Measurements from ENCODE around the gene PTGR3. TPM values are rescaled to one million over a fixed set of nuclear protein-coding genes. Genes with fewer than 3 reads are reported as not detected.
A peak's percentile ranks its signal among the peaks of the same experiment; 100 is the strongest.

PTGR3 gene
- total RNA-seq, 2 experiments from 2014 or later = 28.4 to 33.0 TPM

DNA sequence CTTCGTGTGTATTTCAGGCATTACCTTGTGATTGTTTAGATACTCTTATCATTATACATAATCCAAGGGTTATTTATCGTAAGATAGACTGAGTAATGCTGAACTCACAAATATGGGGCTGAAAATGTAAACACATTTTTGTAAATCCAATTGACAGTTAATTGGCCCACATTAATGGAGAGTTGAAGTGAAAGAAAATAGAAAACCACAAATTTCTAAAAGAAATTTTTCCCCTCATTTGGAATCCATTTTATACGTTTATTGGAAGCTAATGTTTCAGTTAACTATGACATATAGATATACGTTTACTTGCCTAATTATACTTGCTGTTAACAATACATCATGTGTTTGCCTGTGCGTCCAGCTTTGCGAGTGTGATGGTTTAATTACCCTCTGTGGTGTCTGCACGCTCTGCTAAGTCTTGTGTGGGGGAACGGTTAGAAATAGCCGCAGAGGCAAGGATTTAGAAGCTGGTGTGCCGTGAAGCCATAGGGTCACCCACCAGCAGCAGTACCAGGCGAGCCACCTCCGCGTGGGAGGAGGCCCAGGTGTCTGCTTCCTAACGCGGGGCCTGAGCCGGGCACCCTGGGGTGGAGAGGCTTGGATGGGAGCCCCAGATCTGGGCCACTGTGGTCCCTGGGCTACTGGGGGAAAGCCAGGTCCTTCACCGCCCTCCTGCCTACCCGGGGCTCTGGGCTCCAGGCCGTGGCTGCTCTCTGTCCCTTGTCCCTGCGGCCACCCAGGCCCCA, 39.7 kb upstream of the PTGR3 start:
- Mint-ChIP-seq H3K27me3 (ENCODE audit: low read depth) (no peaks in the 10 kb centered on the region), H3K9me3 (no peaks in the 10 kb centered on the region), H3K27ac (peak overlapping the region; percentile 93), H3K4me3 (peak overlapping the region; percentile 77), H3K36me3 (ENCODE audit: low read depth) (peaks cover 2% of the 10 kb centered on the region), H3K4me1 (ENCODE audit: low read depth) (peaks cover 64% of the 10 kb centered on the region)
- no peak for DNase-seq
- intact Hi-C loops (cut with micrococcal nuclease) = loop anchor here (5.0 to 10.0 kb wide), 2 partner anchors 229 to 754 kb away; partner anchors contain the start of gene CNDP2
- CTCF ChIA-PET = no interaction called here

DNA sequence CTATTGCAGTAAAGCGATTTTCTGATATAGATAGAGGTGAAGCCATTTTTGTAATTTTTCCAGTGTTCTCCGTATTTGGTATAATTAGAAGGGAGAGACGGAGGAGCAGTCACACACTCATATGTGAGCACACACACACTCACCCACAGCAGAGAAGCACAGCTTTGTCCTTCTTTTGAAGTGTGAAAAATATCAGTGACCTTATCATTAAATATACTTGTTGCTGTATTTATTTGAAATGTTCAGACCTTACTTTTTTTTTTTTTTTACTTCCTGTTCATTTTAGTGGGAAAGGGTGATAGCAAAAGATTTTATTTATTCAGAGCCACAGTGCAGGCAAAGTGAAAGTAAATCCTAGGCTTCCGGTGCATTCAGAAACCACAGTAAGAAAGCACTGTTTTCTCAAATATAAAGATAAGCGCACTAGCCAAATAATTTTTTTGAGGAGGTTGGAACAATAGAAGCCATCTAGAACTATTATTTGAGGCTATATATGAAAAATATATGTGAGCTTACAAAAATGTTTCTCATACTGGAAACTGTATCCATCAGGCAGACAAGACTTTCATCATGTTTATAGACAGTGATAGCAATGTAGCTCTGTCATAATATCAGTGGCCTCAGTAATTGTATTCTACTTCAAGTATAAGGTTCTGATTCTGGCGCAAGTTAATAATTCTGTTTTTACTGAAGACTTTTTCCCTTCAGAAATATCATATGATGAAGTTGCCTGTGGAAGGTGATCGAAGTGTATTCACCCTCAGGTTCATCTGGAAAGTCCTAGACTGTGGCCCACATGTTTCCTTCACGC, 38.9 kb upstream of the PTGR3 start:
- intact Hi-C loops (cut with micrococcal nuclease) = loop anchor here (1.0 to 10.0 kb wide), 6 partner anchors 13 to 1245 kb away; partner anchors contain the start of gene CNDP2
- no peaks in the 10 kb centered on the region for H3K9me3 Mint-ChIP-seq
- CTCF ChIA-PET = interaction anchor here (0.7 kb wide), 1 partner anchor 301 kb away, joined by 4 read pairs; no protein-coding TSS in a partner anchor
- H3K27ac Mint-ChIP-seq = peak overlapping the region; percentile 93
- peaks cover 2% of the 10 kb centered on the region for H3K36me3 Mint-ChIP-seq (ENCODE audit: low read depth)
- no peaks in the 10 kb centered on the region for H3K27me3 Mint-ChIP-seq (ENCODE audit: low read depth)
- DNase-seq = peak; percentile 36
- peak overlapping the region; percentile 77 for H3K4me3 Mint-ChIP-seq
- H3K4me1 Mint-ChIP-seq (ENCODE audit: low read depth) = peaks cover 60% of the 10 kb centered on the region

DNA sequence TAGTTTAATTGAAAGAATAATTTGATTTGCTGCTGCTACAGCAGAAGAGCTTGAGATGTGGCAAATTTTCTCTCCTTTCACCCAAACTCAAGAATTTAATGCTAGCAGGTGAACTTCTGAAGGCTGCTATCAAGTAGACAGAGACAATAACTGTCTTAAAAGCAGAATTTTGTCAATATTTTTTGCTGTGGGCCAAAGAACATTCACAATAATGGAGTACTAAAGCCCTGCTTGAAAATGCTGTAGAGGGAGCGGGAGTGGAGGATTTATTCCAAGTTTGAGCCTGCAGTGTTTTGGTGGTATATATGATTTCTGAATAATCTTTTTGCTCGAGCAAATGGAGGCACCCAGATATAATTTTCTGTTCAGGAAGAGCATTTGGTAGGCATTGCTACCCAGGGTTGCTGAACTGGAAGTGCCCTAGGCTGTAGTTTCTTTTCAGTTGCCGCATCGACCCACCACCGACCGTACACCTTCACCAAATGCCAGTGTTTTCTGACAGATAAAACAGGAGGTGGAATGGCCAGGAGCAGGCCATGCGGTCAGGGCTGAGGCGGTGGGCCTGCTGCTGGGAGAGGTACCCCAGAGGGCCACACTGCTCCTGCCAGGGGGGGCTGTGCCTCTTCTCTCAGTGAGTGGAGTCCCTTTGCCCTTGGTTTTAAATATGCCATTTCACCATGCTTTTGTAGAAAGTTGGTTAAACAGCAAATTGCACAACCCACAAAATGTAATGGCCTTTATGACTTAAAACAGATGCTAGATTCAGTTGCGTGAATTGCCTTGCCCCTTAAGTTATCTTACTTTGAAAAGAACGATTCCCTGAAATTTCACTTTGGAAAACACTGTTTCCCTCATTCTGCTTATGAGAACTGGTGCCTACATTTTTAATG, 38.0 kb upstream of the PTGR3 start:
- DNase-seq = no peak
- CTCF ChIA-PET = interaction anchor here (0.7 to 3.5 kb wide), 5 partner anchors 18 to 300 kb away, joined by 4 to 14 read pairs (median 5); partner anchors contain the start of genes PTGR3 and TSHZ1
- peaks cover 60% of the 10 kb centered on the region for H3K4me1 Mint-ChIP-seq (ENCODE audit: low read depth)

DNA sequence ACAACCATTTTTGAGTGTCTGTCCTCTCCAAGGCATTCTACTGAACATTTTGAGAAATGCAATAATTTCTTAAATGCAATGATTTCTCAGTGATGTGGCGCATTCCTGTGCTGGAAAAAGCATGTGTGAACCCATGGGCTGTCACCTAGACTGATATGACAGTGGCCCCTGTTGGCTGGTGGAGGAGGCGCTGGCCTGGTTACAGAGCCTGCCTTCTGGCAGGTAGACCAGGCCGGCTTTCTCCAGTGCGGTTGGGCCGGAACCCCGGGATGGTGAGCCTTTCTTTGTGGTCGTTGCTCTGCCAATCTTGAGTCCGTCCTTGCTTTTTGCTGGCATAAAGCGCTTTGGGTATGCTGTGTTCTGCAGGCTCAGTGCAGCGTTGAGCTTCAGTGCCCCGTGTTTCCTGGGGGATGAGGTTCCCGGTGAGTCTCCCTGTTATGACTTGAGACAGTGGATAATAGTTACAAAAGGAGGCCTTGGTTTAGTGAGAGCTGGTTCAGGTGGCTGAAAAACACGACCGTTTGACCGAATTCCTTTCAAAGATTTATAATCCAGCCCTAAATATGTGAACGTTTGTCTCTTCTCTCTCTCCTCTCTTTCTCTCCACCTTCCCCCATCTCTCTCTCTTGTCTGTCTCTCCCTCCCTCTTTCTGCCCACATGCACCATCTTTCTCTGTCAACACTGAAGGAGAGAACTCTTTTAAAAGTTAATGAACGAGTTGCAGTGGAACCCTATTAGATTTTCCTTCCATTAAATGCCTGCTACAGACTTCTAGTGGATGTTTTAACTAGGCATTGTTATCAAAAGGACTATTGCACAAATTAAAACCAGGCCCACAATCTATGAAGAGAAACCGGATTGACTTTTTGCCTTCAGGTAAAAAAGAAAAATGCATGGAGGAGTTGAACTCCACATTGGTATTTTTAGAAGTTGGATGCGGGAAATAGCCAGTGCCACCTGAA, 35.7 kb upstream of the PTGR3 start:
- intact Hi-C loops (cut with micrococcal nuclease) = loop anchor here (1.0 to 10.0 kb wide), 5 partner anchors 18 to 750 kb away; partner anchors contain the start of gene CNDP2
- Mint-ChIP-seq H3K36me3 (ENCODE audit: low read depth) (no peaks in the 10 kb centered on the region), H3K4me1 (ENCODE audit: low read depth) (peaks cover 56% of the 10 kb centered on the region), H3K4me3 (no peak overlapping the region), H3K27me3 (ENCODE audit: low read depth) (no peaks in the 10 kb centered on the region), H3K27ac (no peak overlapping the region), H3K9me3 (no peaks in the 10 kb centered on the region)
- CTCF ChIA-PET = interaction anchor here (0.7 to 3.5 kb wide), 9 partner anchors 10 to 34 kb away, joined by 3 to 14 read pairs (median 4); partner anchors contain the start of genes PTGR3 and TSHZ1
- peak; percentile 66 for DNase-seq

More for the DNA sequence above, 38.0 kb upstream of the PTGR3 start:
- Mint-ChIP-seq H3K4me3 (peak overlapping the region; percentile 77), H3K27ac (peak overlapping the region; percentile 93), H3K9me3 (no peaks in the 10 kb centered on the region), H3K27me3 (ENCODE audit: low read depth) (no peaks in the 10 kb centered on the region), H3K36me3 (ENCODE audit: low read depth) (peaks cover 2% of the 10 kb centered on the region)
- intact Hi-C loops (cut with micrococcal nuclease) = loop anchor here (1.0 to 10.0 kb wide), 6 partner anchors 14 to 1246 kb away; partner anchors contain the start of gene CNDP2

DNA sequence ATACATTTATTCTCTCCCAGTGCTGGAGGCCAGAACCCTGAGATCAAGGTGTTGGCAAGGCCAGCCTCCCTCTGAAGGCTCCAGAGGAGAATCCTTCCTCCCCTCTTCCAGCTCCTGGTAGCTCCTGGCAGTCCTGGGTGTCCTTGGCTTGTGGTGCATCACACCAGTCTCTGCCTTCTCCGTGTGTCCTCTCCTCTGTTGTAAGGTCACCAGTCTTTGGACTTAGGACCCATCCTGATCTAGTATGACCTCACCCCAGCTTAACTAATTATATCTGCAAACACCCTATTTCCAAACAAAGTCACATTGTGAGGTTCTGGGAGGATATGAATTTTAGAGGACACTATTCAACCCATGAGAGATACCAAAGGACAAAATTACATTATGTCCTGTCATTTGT, 32.8 kb upstream of the PTGR3 start:
- H3K9me3 Mint-ChIP-seq = no peaks in the 10 kb centered on the region
- H3K4me3 Mint-ChIP-seq = no peak overlapping the region
- H3K27ac Mint-ChIP-seq = no peak overlapping the region
- H3K27me3 Mint-ChIP-seq (ENCODE audit: low read depth) = no peaks in the 10 kb centered on the region
- H3K36me3 Mint-ChIP-seq (ENCODE audit: low read depth) = peaks cover 5% of the 10 kb centered on the region
- H3K4me1 Mint-ChIP-seq (ENCODE audit: low read depth) = peaks cover 49% of the 10 kb centered on the region
- DNase-seq = no peak
- intact Hi-C loops (cut with micrococcal nuclease) = loop anchor here (10.0 kb wide), 1 partner anchor 747 kb away; the partner anchor contains the start of gene CNDP2
- CTCF ChIA-PET = interaction anchor here (0.6 kb wide), 1 partner anchor 37 kb away, joined by 3 read pairs; no protein-coding TSS in a partner anchor

DNA sequence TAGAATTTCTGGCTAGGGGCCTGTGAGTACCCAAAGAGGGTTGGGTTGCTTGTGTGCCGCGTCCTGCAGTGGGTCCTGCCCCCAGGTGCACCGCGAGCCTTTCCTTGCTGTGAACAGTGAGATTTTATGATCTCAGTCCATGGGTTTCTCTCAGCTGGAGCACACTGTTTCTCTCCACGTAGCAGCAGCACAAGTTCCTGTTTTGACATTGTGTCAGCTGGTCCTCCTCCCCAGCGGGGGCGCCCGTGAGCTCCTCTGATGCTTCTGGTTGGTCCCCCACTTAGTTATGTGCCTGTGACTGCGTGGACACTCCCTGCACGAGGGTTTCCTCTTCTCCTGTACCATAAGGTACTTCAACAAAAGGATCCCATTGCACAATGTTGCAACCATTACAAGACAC, 31.5 kb upstream of the PTGR3 start:
- Mint-ChIP-seq H3K9me3 (no peaks in the 10 kb centered on the region), H3K27me3 (ENCODE audit: low read depth) (no peaks in the 10 kb centered on the region), H3K4me1 (ENCODE audit: low read depth) (peaks cover 40% of the 10 kb centered on the region), H3K36me3 (ENCODE audit: low read depth) (peaks cover 7% of the 10 kb centered on the region), H3K27ac (no peak overlapping the region), H3K4me3 (no peak overlapping the region)
- intact Hi-C loops (cut with micrococcal nuclease) = loop anchor here (10.0 kb wide), 1 partner anchor 746 kb away; the partner anchor contains the start of gene CNDP2
- CTCF ChIA-PET = interaction anchor here (0.7 kb wide), 1 partner anchor 26 kb away, joined by 3 read pairs; no protein-coding TSS in a partner anchor
- DNase-seq = no peak

DNA sequence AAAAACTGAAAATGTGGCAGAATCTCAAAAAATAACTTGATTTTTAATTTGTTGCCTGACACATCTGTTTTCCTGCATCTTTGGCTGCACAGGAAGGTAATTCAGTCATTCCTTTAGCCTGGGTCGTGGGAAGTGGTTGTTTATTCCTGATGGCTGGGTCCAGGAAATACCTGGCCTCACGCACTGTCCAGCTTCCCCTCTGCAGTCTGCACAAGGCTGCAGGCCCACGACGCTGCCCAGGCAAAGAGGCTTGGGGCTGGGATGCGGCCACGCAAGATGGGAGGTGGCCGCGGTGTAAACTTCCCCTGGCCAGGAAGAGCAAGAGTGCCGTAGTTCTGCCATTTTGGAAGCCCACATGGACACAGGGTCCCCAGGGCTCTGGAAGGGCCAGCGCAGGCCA, 29.8 kb upstream of the PTGR3 start:
- Mint-ChIP-seq H3K9me3 (no peaks in the 10 kb centered on the region), H3K36me3 (ENCODE audit: low read depth) (peaks cover 7% of the 10 kb centered on the region), H3K27me3 (ENCODE audit: low read depth) (no peaks in the 10 kb centered on the region), H3K4me3 (no peak overlapping the region), H3K27ac (no peak overlapping the region), H3K4me1 (ENCODE audit: low read depth) (peaks cover 34% of the 10 kb centered on the region)
- CTCF ChIA-PET = no interaction called here
- no peak for DNase-seq
- intact Hi-C loops (cut with micrococcal nuclease) = no loop called here

DNA sequence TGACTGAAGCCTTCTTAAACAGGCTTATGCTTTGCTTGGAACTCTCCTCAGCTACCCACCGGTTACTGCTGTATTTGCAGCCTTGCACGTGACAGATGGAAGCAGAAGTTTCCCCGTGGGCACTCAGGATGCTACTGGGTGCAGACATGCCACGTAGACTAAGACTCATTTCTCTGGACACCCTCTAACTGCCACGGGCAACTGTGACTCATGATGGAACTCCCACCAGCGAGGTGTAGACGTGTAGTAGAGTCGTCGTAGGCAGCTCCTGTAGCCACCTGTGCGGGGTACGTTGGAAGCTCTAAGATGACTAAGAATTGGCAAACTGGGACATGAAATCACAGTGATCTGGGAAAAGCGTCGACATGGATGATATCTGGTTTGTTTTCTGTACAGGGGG, 29.2 kb upstream of the PTGR3 start:
- Mint-ChIP-seq H3K4me1 (ENCODE audit: low read depth) (peaks cover 33% of the 10 kb centered on the region), H3K9me3 (no peaks in the 10 kb centered on the region), H3K27me3 (ENCODE audit: low read depth) (no peaks in the 10 kb centered on the region), H3K36me3 (ENCODE audit: low read depth) (peaks cover 7% of the 10 kb centered on the region), H3K27ac (no peak overlapping the region), H3K4me3 (no peak overlapping the region)
- CTCF ChIA-PET = no interaction called here
- DNase-seq = no peak
- intact Hi-C loops (cut with micrococcal nuclease) = no loop called here

DNA sequence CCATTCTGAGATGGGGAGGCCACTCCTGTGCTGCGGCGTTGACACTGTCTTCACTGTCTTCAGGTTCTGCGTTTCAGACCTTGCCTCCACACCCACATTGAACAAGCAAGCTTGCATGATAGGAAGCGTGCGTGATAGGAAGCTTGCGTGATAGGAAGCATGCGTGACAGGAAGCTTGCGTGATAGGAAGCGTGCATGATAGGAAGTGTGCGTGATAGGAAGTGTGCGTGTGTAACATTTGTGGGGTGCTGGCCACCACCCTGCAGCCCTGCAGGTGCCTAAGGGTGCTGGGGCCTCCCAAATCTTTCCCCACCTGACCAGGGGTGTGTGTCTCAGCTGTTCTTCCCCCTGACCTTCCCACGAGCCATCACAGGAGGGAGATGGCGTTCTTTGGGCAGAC, 27.0 kb upstream of the PTGR3 start:
- Mint-ChIP-seq H3K36me3 (ENCODE audit: low read depth) (peaks cover 7% of the 10 kb centered on the region), H3K9me3 (no peaks in the 10 kb centered on the region), H3K27ac (no peak overlapping the region), H3K4me3 (no peak overlapping the region), H3K27me3 (ENCODE audit: low read depth) (no peaks in the 10 kb centered on the region), H3K4me1 (ENCODE audit: low read depth) (peaks cover 28% of the 10 kb centered on the region)
- DNase-seq = no peak
- intact Hi-C loops (cut with micrococcal nuclease) = no loop called here
- CTCF ChIA-PET = no interaction called here

DNA sequence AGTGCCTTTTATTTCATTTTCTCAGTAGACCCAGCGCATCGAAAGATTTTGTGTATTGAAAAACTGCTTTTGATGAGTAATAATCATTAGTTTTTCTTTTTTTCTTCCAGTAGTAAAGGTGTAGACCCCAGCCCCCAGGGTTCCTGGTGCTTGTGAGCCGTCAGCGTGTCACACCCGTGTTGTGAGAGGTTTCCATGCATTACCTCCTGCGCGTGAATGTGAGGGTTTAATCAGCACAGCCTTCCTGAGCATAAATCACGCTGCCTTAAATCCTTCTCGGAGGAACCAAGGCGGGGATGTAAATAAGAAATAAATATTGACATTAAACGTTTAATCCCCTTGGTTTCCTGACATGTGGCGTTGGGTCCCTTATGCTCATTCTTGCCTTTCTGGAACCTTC, 26.0 kb upstream of the PTGR3 start:
- peaks cover 16% of the 10 kb centered on the region for H3K36me3 Mint-ChIP-seq (ENCODE audit: low read depth)
- no peak for DNase-seq
- no peaks in the 10 kb centered on the region for H3K9me3 Mint-ChIP-seq
- H3K4me1 Mint-ChIP-seq (ENCODE audit: low read depth) = peaks cover 29% of the 10 kb centered on the region
- H3K4me3 Mint-ChIP-seq = no peak overlapping the region
- intact Hi-C loops (cut with micrococcal nuclease) = no loop called here
- H3K27me3 Mint-ChIP-seq (ENCODE audit: low read depth) = no peaks in the 10 kb centered on the region
- no peak overlapping the region for H3K27ac Mint-ChIP-seq
- CTCF ChIA-PET = no interaction called here

DNA sequence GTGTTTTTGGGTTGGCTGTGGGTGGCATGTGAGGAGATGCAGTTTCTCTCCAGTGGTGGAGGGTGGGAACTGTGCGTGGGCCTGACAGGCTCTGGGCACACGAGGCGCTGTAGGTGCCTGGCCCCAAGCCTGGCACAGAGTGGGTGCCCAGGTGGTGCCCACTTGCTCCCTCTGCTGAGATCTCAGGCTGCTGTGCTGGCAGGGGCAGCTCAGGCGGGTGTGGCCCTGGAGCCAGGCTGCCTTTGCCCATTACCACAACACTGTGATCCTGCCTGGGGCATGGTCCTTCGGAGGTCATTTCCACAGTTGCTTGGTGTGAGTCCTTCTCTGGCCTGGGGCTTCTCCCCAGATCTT, 22.1 kb upstream of the PTGR3 start:
- CTCF ChIA-PET = interaction anchor here (3.6 kb wide), 1 partner anchor 14 kb away, joined by 14 read pairs; no protein-coding TSS in a partner anchor
- Mint-ChIP-seq H3K27me3 (ENCODE audit: low read depth) (no peaks in the 10 kb centered on the region), H3K4me3 (no peak overlapping the region), H3K36me3 (ENCODE audit: low read depth) (peaks cover 15% of the 10 kb centered on the region), H3K4me1 (ENCODE audit: low read depth) (peaks cover 51% of the 10 kb centered on the region), H3K27ac (no peak overlapping the region), H3K9me3 (no peaks in the 10 kb centered on the region)
- intact Hi-C loops (cut with micrococcal nuclease) = no loop called here
- no peak for DNase-seq
